H9 (cell line): ENCODE measurements around the gene THEM5. TPM values are rescaled to one million over a fixed set of nuclear protein-coding genes. Genes with fewer than 3 reads are reported as not detected.

ENCODE experiments used
- DNase-seq: peaks from one replicate; pipeline ENCODE4 v3.0.0-alpha.2; 2017
- H2AFZ ChIP-seq: one replicate; pipeline ENCODE4 v1.6.1; 2013; ENCODE audit warnings: mild to moderate bottlenecking, low read length, control low read depth, moderate library complexity
- H2AK5ac ChIP-seq: 2 replicates; pipeline ENCODE4 v1.6.1; 2013; ENCODE audit warnings: low read length, control low read depth, mixed read lengths; ENCODE audit not compliant: insufficient read length
- H2BK120ac ChIP-seq: one replicate; pipeline ENCODE4 v1.6.1; 2013; ENCODE audit warnings: low read depth, mild to moderate bottlenecking, low read length, control low read depth, inconsistent platforms; ENCODE audit not compliant: poor library complexity, severe bottlenecking
- H2BK12ac ChIP-seq: 2 replicates; pipeline ENCODE4 v1.6.1; 2013; ENCODE audit warnings: low read length, control low read depth, mixed read lengths, low read depth; ENCODE audit not compliant: insufficient read length
- H2BK15ac ChIP-seq: 2 replicates; pipeline ENCODE4 v1.6.1; 2013; ENCODE audit warnings: low read depth, low read length, control low read depth
- H2BK20ac ChIP-seq: one replicate; pipeline ENCODE4 v1.6.1; 2013; ENCODE audit warnings: low read depth, mild to moderate bottlenecking, low read length, control low read depth, inconsistent platforms; ENCODE audit not compliant: poor library complexity, severe bottlenecking
- H2BK5ac ChIP-seq: 2 replicates; pipeline ENCODE4 v1.6.1; 2013; ENCODE audit warnings: low read length, control low read depth, mixed read lengths; ENCODE audit not compliant: insufficient read length
- H3K14ac ChIP-seq: 2 replicates; pipeline ENCODE4 v1.6.1; 2013; ENCODE audit warnings: low read length, control low read depth; ENCODE audit not compliant: insufficient read depth
- H3K18ac ChIP-seq: 2 replicates; pipeline ENCODE4 v1.6.1; 2013; ENCODE audit warnings: low read depth, mild to moderate bottlenecking, mixed read lengths, low read length, control low read depth; ENCODE audit not compliant: insufficient read length
- H3K23ac ChIP-seq: 2 replicates; pipeline ENCODE4 v1.6.1; 2013; ENCODE audit warnings: low read length, control low read depth, mixed read lengths, low read depth; ENCODE audit not compliant: insufficient read length
- H3K23me2 ChIP-seq: 2 replicates; pipeline ENCODE4 v1.6.1; 2013; ENCODE audit warnings: low read depth, mild to moderate bottlenecking, mixed read lengths, low read length, control low read depth; ENCODE audit not compliant: insufficient read length, poor library complexity, severe bottlenecking
- H3K27ac ChIP-seq: 2 replicates; pipeline ENCODE4 v1.5.1; 2013; ENCODE audit warnings: low read length, control low read depth, mixed read lengths, low read depth; ENCODE audit not compliant: insufficient read length
- H3K27me3 ChIP-seq: 2 replicates; pipeline ENCODE4 v1.6.1; 2013; ENCODE audit warnings: low read length, control low read depth, inconsistent platforms; ENCODE audit not compliant: insufficient read depth
- H3K4ac ChIP-seq: 2 replicates; pipeline ENCODE4 v1.6.1; 2013; ENCODE audit warnings: low read depth, mild to moderate bottlenecking, control low read depth, inconsistent platforms, low read length, moderate library complexity
- H3K4me1 ChIP-seq: 2 replicates; pipeline ENCODE4 v1.6.1; 2013; ENCODE audit warnings: low read length, control low read depth, inconsistent platforms; ENCODE audit not compliant: insufficient read depth
- H3K4me2 ChIP-seq: 2 replicates; pipeline ENCODE4 v1.6.1; 2013; ENCODE audit warnings: low read length, control low read depth, mixed read lengths; ENCODE audit not compliant: insufficient read length, insufficient read depth
- H3K56ac ChIP-seq: 2 replicates; pipeline ENCODE4 v1.6.1; 2013; ENCODE audit warnings: low read depth, mild to moderate bottlenecking, mixed read lengths, low read length, control low read depth; ENCODE audit not compliant: insufficient read length
- H3K79me1 ChIP-seq: 2 replicates; pipeline ENCODE4 v1.6.1; 2013; ENCODE audit warnings: low read depth, mild to moderate bottlenecking, moderate library complexity, low read length, control low read depth, inconsistent platforms; ENCODE audit not compliant: insufficient read depth, poor library complexity, severe bottlenecking
- H3K79me2 ChIP-seq: 2 replicates; pipeline ENCODE4 v1.6.1; 2013; ENCODE audit warnings: low read length, control low read depth, inconsistent platforms; ENCODE audit not compliant: insufficient read depth
- H3K9ac ChIP-seq: 2 replicates; pipeline ENCODE4 v1.6.1; 2013; ENCODE audit warnings: low read length, control low read depth, mixed read lengths; ENCODE audit not compliant: insufficient read length; ENCODE audit errors: extremely low read depth
- H3K9me3 ChIP-seq: one replicate; pipeline ENCODE4 v1.6.1; 2013; ENCODE audit warnings: low read depth, low read length, inconsistent platforms; ENCODE audit not compliant: control insufficient read depth
- H3T11ph ChIP-seq: one replicate; pipeline ENCODE4 v1.6.1; 2013; ENCODE audit warnings: mild to moderate bottlenecking, low read length, control low read depth, inconsistent platforms
- H4K20me1 ChIP-seq: one replicate; pipeline ENCODE4 v1.6.1; 2013; ENCODE audit not compliant: control insufficient read depth, insufficient read length, insufficient read depth
- H4K5ac ChIP-seq: 2 replicates; pipeline ENCODE4 v1.6.1; 2013; ENCODE audit warnings: low read depth, mild to moderate bottlenecking, mixed read lengths, low read length, control low read depth; ENCODE audit not compliant: insufficient read length
- H4K8ac ChIP-seq: replicated peaks from 2 replicates; pipeline ENCODE4 v1.6.1; 2013; ENCODE audit warnings: low read length, control low read depth, mixed read lengths, low read depth; ENCODE audit not compliant: insufficient read length
- H4K91ac ChIP-seq: 2 replicates; pipeline ENCODE4 v1.6.1; 2013; ENCODE audit warnings: low read depth, mild to moderate bottlenecking, moderate library complexity, mixed read lengths, low read length, control low read depth; ENCODE audit not compliant: insufficient read length
- H3K27ac Mint-ChIP-seq, 3 experiments: 2 replicates in 2 of 3; 3 replicates in 1 of 3; pipeline ENCODE4 v1.8.0; 2020 to 2021; ENCODE audit warnings: mixed read lengths in 3 of 3, mild to moderate bottlenecking in 1 of 3, moderate library complexity in 1 of 3
- H3K27me3 Mint-ChIP-seq: 2 replicates; pipeline ENCODE4 v1.8.0; 2021; ENCODE audit warnings: low read depth, mild to moderate bottlenecking, moderate library complexity, mixed read lengths
- H3K36me3 Mint-ChIP-seq, 3 experiments: 2 replicates in 2 of 3; 3 replicates in 1 of 3; pipeline ENCODE4 v1.8.0; 2020 to 2021; ENCODE audit warnings: low read depth in 3 of 3, mixed read lengths in 3 of 3; ENCODE audit not compliant: insufficient read depth in 1 of 3
- H3K4me1 Mint-ChIP-seq, 2 experiments: 2 replicates each; pipeline ENCODE4 v1.8.0; 2020; ENCODE audit warnings: mixed read lengths in 2 of 2
- H3K4me3 Mint-ChIP-seq, 2 experiments: 2 replicates in 1 of 2; 3 replicates in 1 of 2; pipeline ENCODE4 v1.8.0; 2020 to 2021; ENCODE audit warnings: mild to moderate bottlenecking in 2 of 2, mixed read lengths in 2 of 2, moderate library complexity in 1 of 2
- H3K9me3 Mint-ChIP-seq, 2 experiments: 2 replicates in 1 of 2; 3 replicates in 1 of 2; pipeline ENCODE4 v1.8.0; 2020; ENCODE audit warnings: mild to moderate bottlenecking in 2 of 2, mixed read lengths in 2 of 2, moderate library complexity in 1 of 2
- WGBS: extraction: QIAGEN DNeasy Blood & Tissue Kit; methylation state at CpG from one replicate; pipeline ENCODE4 v1.1.7; 2013; ENCODE audit warnings: missing lambda C conversion rate, low lambda C conversion rate, mixed read lengths; ENCODE audit not compliant: insufficient read length; ENCODE audit errors: extremely low coverage; 5-methylcytosine and 5-hydroxymethylcytosine counted together
- total RNA-seq: library from RNA; stranded (reverse); gene quantifications from 2 replicates; pipeline ENCODE4 v1.2.1, GENCODE V29; 2021
- TF ChIP-seq, protein P1 (sequence below): fragments of 200-600 bp; sonication (generic); conservative IDR thresholded peaks from 3 replicates; pipeline ENCODE4 v1.8.0; 2021; ENCODE audit warnings: antibody characterized with exemption, mild to moderate bottlenecking

Gene THEM5
- total RNA-seq, 1 experiment from 2014 or later: not detected

DNA sequence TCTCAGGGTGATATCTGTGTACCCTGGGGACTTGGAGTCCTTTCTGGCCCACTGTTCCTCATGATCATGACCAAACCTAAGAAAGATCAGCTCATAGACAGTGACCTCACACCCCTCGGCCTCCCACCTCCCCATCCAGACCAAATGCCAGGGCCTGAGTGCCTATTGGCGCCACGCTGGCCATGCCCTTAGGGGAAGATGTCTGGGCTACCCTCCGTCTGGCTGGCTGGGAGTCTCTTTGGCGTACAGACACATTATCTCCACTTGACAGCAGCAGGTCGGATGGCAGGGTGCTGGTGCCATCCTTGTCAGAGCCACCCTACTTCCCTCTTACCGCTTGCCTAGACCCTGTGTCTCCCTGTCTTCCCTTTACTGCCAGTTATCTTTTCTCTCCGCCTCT lies 30.3 kb downstream of the THEM5 start:
- Histone ChIP-seq H3K18ac (no peak overlapping the region), H3T11ph (no peak overlapping the region), H3K23ac (no peak overlapping the region), H4K91ac (no peak overlapping the region), H3K4me1 (peaks cover 2% of the 10 kb centered on the region; the same call in 1 of the 2 replicates), H4K8ac (no peak overlapping the region), H3K27me3 (no peaks in the 10 kb centered on the region), H3K4me2 (no peak overlapping the region), H3K4ac (no peak overlapping the region), H3K79me2 (no peaks in the 10 kb centered on the region), H4K20me1 (no peaks in the 10 kb centered on the region), H3K14ac (no peak overlapping the region), H3K79me1 (no peaks in the 10 kb centered on the region), H2BK15ac (no peak overlapping the region), H2BK20ac (no peak overlapping the region), H3K9me3 (no peaks in the 10 kb centered on the region), H3K23me2 (no peaks in the 10 kb centered on the region), H4K5ac (no peak overlapping the region), H3K27ac (no peak overlapping the region), H3K9ac (no peak overlapping the region), H2BK120ac (no peak overlapping the region), H2AFZ (no peak overlapping the region), H3K56ac (no peak overlapping the region), H2AK5ac (no peak overlapping the region), H2BK12ac (no peak overlapping the region), H2BK5ac (no peak overlapping the region)
- Mint-ChIP-seq H3K9me3 (no peaks in the 10 kb centered on the region), H3K4me1 (peaks cover 26 to 28% of the 10 kb centered on the region in 2 experiments), H3K27me3 (no peaks in the 10 kb centered on the region; the same call in none of the 2 replicates), H3K36me3 (no peaks in the 10 kb centered on the region), H3K27ac (no peak overlapping the region), H3K4me3 (no peak overlapping the region)
- TF ChIP-seq, protein P1, sequence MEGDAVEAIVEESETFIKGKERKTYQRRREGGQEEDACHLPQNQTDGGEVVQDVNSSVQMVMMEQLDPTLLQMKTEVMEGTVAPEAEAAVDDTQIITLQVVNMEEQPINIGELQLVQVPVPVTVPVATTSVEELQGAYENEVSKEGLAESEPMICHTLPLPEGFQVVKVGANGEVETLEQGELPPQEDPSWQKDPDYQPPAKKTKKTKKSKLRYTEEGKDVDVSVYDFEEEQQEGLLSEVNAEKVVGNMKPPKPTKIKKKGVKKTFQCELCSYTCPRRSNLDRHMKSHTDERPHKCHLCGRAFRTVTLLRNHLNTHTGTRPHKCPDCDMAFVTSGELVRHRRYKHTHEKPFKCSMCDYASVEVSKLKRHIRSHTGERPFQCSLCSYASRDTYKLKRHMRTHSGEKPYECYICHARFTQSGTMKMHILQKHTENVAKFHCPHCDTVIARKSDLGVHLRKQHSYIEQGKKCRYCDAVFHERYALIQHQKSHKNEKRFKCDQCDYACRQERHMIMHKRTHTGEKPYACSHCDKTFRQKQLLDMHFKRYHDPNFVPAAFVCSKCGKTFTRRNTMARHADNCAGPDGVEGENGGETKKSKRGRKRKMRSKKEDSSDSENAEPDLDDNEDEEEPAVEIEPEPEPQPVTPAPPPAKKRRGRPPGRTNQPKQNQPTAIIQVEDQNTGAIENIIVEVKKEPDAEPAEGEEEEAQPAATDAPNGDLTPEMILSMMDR: no peak
- no peak for DNase-seq
- no CpG with 5 or more reads among the region's 8 CpGs for WGBS
